Transverse colon (tissue), 4 donors: ENCODE results near the gene DROSHA. TPM values are rescaled to one million over a fixed set of nuclear protein-coding genes. Genes with fewer than 3 reads are reported as not detected.
A peak's percentile ranks its signal among the peaks of the same experiment; 100 is the strongest.
"Not testable (repeated sequence)": the region's sequence is repeated elsewhere in the genome, so short reads cannot be mapped to it uniquely, and the experiment has no call there.

Source experiments
- DNase-seq: peaks from one replicate; pipeline ENCODE4 v3.0.0-alpha.2; 2019
- H3K27ac ChIP-seq, 4 donors: fragments of 200-600 bp; sonication (generic); 2 replicates each; pipeline ENCODE4 v1.5.1; 2016 to 2018; ENCODE audit warnings: inconsistent platforms in 4 of 4
- H3K27me3 ChIP-seq: fragments of 200-600 bp; sonication (generic); 2 replicates; pipeline ENCODE4 v1.5.1; 2017; ENCODE audit warnings: inconsistent platforms
- H3K36me3 ChIP-seq, 4 donors: fragments of 200-600 bp; sonication (generic); 2 replicates each; pipeline ENCODE4 v1.5.1; 2017 to 2019; ENCODE audit warnings: inconsistent platforms in 4 of 4
- H3K4me1 ChIP-seq, 4 donors: fragments of 200-600 bp; sonication (generic); 2 replicates each; pipeline ENCODE4 v1.5.1; 2017 to 2020; ENCODE audit warnings: inconsistent platforms in 4 of 4
- H3K4me3 ChIP-seq, 4 donors: fragments of 200-600 bp; sonication (generic); 1 replicate in 1 of 4; 2 replicates in 3 of 4; pipeline versions ENCODE4 v1.5.1 to v1.6.1; 2017 to 2019; ENCODE audit warnings: inconsistent platforms in 4 of 4
- H3K9me3 ChIP-seq, 2 donors: fragments of 200-600 bp; sonication (generic); 2 replicates each; pipeline ENCODE4 v1.5.1; 2017 to 2019; ENCODE audit warnings: inconsistent platforms in 2 of 2
- CTCF ChIP-seq, 5 experiments: fragments of 200-600 bp in 3 of 5; fragments of 450-650 bp in 2 of 5; sonication (generic) in 3 of 5; IDR thresholded peaks; 1 replicate in 2 of 5; 2 replicates in 3 of 5; pipeline ENCODE4 v1.5.1; 2016 to 2017; ENCODE audit warnings: antibody characterized with exemption in 5 of 5, inconsistent platforms in 3 of 5, mild to moderate bottlenecking in 2 of 5, moderate library complexity in 1 of 5
- EP300 ChIP-seq: sonication (generic); formaldehyde crosslinking; IDR thresholded peaks from one replicate; pipeline ENCODE4 v1.6.1; 2017; ENCODE audit warnings: antibody characterized with exemption, low read depth
- POLR2A ChIP-seq: fragments of 450-650 bp; IDR thresholded peaks from one replicate; pipeline ENCODE4 v1.6.1; 2016; ENCODE audit warnings: antibody characterized with exemption, mild to moderate bottlenecking, moderate library complexity
- POLR2AphosphoS5 ChIP-seq, 3 donors: sonication (generic); formaldehyde crosslinking; IDR thresholded peaks; one replicate each; pipeline ENCODE4 v1.6.1; 2016; ENCODE audit warnings: antibody characterized with exemption in 3 of 3
- WGBS, 2 donors: methylation state at CpG; one replicate each; pipeline ENCODE4 v1.1.5; 2018; ENCODE audit warnings: low coverage in 1 of 2; 5-methylcytosine and 5-hydroxymethylcytosine counted together
- in situ Hi-C, 4 donors: fragments of 200-750 bp; cut with MboI; loops; one replicate each; pipeline versions ENCODE4 v1.15.0 to v1.15.1; 2017; ENCODE audit warnings: low sequenced_read_pairs in 3 of 4, low pct_ligation_motif_present in 1 of 4, low pct_unique_long_range_greater_than_20kb in 1 of 4
- intact Hi-C: fragments of 100-400 bp; cut with DNase I; formaldehyde crosslinking; loops from one replicate; pipeline ENCODE4 v1.15.1; 2023; ENCODE audit warnings: low total_unique reads
- total RNA-seq, 4 donors: library from RNA; depleted of rRNA; stranded (reverse); fragments of >200 nt; gene quantifications; one replicate each; pipeline ENCODE4 v1.1.0, GENCODE V29; 2016

The DROSHA gene
- total RNA-seq, 4 donors from 2014 or later: 32.2 to 503 (median 47.4) TPM

GRCh38 chr5:31362931-31363568 lies 168.8 kb downstream of the DROSHA start:
- Histone ChIP-seq H3K27me3 (no peaks in the 10 kb centered on the region), H3K9me3 (no peaks in the 10 kb centered on the region), H3K36me3 (no peaks in the 10 kb centered on the region), H3K27ac (no peak overlapping the region), H3K4me1 (no peaks in the 10 kb centered on the region), H3K4me3 (no peak overlapping the region)
- intact Hi-C loops: no loop called here
- TF ChIP-seq POLR2AphosphoS5 (IDR thresholded peaks at IDR 0.05) (no peak), EP300 (no peak), POLR2A (no peak), CTCF (IDR thresholded peaks at IDR 0.05) (no peak)
- in situ Hi-C loops: no loop called here
- no peak for DNase-seq
- 61 to 62% methylated on average over 3 of the region's 3 CpGs for WGBS, 2 donors

GRCh38 chr5:31362529-31362900 lies 169.4 kb downstream of the DROSHA start:
- Histone ChIP-seq H3K4me1 (no peaks in the 10 kb centered on the region), H3K9me3 (no peaks in the 10 kb centered on the region), H3K4me3 (no peak overlapping the region), H3K27me3 (no peaks in the 10 kb centered on the region), H3K27ac (no peak overlapping the region), H3K36me3 (no peaks in the 10 kb centered on the region)
- TF ChIP-seq CTCF (IDR thresholded peaks at IDR 0.05) (no peak), POLR2A (no peak), POLR2AphosphoS5 (IDR thresholded peaks at IDR 0.05) (no peak), EP300 (no peak)
- in situ Hi-C loops: no loop called here
- 80 to 94% methylated on average over 1 of the region's 1 CpG for WGBS, 2 donors
- intact Hi-C loops: no loop called here
- DNase-seq: no peak

DNA sequence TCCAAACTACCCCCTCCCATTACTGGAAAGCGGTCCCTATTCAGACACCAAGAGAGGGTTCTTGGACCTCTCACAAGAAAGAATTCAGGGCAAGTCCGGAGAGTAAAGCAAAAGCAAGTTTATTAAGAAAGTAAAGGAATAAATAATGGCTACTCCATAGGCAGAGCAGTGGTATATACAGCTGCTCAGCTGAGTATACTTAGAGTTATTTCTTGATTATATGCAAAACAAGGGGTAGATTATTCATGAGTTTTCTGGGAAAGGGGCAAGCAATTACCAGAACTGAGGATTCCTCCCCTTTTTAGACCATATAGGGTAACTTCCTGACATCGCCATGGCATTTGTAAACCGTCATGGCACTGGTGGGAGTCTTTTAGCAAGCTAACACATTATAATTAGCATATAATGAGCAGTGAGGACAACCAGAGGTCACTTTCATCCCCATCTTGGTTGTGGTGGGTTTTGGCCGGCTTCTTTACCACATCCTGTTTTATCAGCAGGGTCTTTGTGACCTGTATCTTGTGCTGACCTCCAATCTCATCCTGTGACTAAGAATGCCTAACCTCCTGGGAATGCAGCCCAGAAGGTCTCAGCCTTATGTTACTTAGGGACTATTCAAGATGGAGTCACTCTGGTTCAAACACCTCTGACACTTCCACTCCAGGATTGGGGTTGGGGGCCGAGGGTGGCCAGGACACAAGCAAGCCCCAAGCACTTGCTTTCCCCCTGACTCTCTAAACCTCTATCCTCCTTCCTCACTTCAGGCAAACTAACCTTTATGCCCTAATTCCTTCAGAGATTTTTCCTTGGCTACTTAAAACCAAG lies 170.0 kb downstream of the DROSHA start:
- intact Hi-C loops, H3K9me3 ChIP-seq, DNase-seq, in situ Hi-C loops, H3K4me3 ChIP-seq, H3K27ac ChIP-seq, H3K4me1 ChIP-seq, H3K27me3 ChIP-seq, H3K36me3 ChIP-seq: not testable (repeated sequence)
- WGBS, 2 donors: 76 to 78% methylated on average over 2 to 6 of the region's 6 CpGs

DNA sequence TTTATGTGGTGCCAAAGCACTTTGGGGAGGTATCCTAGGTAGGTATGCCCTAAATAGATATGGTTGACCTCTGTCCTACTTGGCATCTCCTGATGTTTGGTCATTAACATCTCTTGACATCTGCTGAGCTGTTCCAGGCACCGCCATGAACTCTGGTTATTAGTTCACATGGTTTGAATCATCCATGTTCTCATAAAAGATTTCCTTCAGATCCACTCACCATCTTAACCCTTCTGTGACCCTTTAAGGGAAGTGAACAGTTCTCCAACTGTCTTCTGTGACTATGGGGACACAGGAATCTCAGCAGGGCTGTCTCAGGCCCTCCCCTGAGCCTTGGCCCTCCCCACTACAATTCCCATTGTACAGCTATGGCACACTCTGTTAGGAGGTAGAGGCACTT lies 170.7 kb downstream of the DROSHA start:
- Histone ChIP-seq H3K4me1 (no peaks in the 10 kb centered on the region), H3K36me3 (no peaks in the 10 kb centered on the region), H3K4me3 (no peak overlapping the region), H3K27ac (no peak overlapping the region), H3K27me3 (no peaks in the 10 kb centered on the region), H3K9me3 (no peaks in the 10 kb centered on the region)
- no peak for DNase-seq
- 17 to 22% methylated on average over 1 of the region's 1 CpG for WGBS, 2 donors
- intact Hi-C loops: no loop called here
- TF ChIP-seq EP300 (peak; percentile 59), POLR2AphosphoS5 (IDR thresholded peaks at IDR 0.05) (peak in 2 of 3 donors; percentile 51 to 82), POLR2A (no peak)
- in situ Hi-C loops: no loop called here

DNA sequence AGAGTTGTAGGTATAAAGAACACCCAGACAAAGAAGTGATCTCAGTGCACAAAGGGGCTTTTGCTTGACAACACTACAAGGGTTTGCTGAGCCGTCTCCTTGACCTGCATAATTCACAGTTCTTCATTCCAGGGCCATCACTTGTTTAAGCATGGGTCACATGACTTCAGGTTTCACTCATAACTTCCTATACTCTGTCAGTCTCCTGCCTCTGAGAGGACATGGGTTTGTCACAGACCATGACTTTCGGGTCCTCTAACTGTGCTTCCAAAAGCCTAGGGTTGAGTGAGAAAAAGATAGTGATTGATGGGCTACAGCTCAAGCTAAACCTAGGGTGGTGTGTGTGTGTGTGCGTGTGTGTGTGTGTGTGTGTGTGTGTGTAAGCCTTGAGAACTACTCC lies 172.1 kb downstream of the DROSHA start:
- WGBS, 2 donors: 66% methylated on average over 3 of the region's 3 CpGs; no CpG with 5 or more reads in 1 of the 2 donors
- DNase-seq: no peak
- H3K4me1 ChIP-seq: peaks cover 0 to 4% (median 0%) of the 10 kb centered on the region in 4 donors
- TF ChIP-seq POLR2AphosphoS5 (IDR thresholded peaks at IDR 0.05) (no peak), CTCF (IDR thresholded peaks at IDR 0.05) (no peak), EP300 (no peak), POLR2A (no peak)
- no peak overlapping the region for H3K27ac ChIP-seq
- H3K4me3 ChIP-seq: no peak overlapping the region
- intact Hi-C loops: no loop called here
- no peaks in the 10 kb centered on the region for H3K36me3 ChIP-seq
- no peaks in the 10 kb centered on the region for H3K27me3 ChIP-seq
- in situ Hi-C loops: no loop called here
- H3K9me3 ChIP-seq: no peaks in the 10 kb centered on the region
